ENCODE measurements around the gene MAPRE2. TPM values are rescaled to one million over a fixed set of nuclear protein-coding genes. Genes with fewer than 3 reads are reported as not detected.

The MAPRE2 gene
- total RNA-seq, 1 experiment from 2014 or later, result 31.4 TPM

DNA sequence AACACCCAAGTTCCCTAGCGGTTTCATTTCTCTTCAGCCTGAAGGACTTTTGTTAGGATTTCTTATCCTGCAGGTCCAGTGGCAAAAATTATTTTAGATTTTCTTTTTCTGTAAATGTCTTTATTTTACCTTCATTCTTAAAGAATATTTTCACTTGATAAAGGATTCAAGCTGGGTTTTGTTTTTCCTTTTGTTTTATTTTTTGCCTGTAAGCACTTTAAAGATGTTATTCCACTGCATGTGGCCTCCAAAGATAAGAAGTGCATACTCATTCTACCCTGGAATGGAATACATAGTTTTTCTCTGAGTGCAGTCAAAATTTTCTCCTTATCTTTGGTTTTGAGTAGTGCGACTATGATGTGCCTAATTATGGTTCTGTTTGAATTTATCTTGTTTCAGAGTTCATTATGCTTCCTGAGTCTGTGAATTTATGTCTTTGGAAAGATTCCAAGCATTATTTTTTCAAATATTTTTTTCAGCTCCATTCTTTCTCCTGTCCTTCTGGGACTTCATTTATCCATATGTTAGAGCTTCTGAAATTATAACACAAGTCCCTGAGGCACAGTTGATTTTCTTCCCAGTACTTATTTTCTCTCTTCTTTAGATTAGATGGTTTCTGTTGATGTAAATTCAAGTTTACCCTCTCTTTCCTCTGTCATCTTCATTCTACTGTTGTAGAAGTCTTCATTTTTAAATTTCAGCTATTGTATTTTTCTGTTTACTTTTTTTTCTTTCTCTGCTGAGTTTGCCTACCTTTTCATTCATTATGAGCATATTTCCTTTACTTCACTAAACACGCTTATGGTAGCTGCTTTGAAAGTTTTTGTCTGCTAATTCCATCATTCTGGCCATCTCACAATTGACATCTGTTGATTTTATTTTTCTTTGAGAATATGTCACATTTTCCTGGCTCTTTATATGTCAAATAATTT is 69.6 kb downstream of the MAPRE2 start:
- TF ChIP-seq, protein P1, sequence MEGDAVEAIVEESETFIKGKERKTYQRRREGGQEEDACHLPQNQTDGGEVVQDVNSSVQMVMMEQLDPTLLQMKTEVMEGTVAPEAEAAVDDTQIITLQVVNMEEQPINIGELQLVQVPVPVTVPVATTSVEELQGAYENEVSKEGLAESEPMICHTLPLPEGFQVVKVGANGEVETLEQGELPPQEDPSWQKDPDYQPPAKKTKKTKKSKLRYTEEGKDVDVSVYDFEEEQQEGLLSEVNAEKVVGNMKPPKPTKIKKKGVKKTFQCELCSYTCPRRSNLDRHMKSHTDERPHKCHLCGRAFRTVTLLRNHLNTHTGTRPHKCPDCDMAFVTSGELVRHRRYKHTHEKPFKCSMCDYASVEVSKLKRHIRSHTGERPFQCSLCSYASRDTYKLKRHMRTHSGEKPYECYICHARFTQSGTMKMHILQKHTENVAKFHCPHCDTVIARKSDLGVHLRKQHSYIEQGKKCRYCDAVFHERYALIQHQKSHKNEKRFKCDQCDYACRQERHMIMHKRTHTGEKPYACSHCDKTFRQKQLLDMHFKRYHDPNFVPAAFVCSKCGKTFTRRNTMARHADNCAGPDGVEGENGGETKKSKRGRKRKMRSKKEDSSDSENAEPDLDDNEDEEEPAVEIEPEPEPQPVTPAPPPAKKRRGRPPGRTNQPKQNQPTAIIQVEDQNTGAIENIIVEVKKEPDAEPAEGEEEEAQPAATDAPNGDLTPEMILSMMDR (IDR thresholded peaks at IDR 0.05; ENCODE audit: unreplicated experiment), result no peak
- intact Hi-C loops (cut with micrococcal nuclease; ENCODE audit: unreplicated experiment), result no loop called here
- no peaks in the 10 kb centered on the region for H3K9me3 Mint-ChIP-seq (ENCODE audit: low read depth, unreplicated experiment)
- CTCF ChIA-PET, result interaction anchor here (0.6 kb wide), 1 partner anchor 130 kb away, joined by 6 read pairs; no protein-coding TSS in a partner anchor
- no peak overlapping the region for H3K4me3 Mint-ChIP-seq (ENCODE audit: low read depth, unreplicated experiment)
- H3K36me3 Mint-ChIP-seq (ENCODE audit: insufficient read depth, unreplicated experiment), result no peaks in the 10 kb centered on the region
- no peak overlapping the region for H3K27ac Mint-ChIP-seq (ENCODE audit: unreplicated experiment)
- no peaks in the 10 kb centered on the region for H3K4me1 Mint-ChIP-seq (ENCODE audit: low read depth, unreplicated experiment)
- H3K27me3 Mint-ChIP-seq (ENCODE audit: unreplicated experiment), result no peaks in the 10 kb centered on the region
- no peak for DNase-seq
- BruUV-seq (replicated peaks), result no TSS peak

DNA sequence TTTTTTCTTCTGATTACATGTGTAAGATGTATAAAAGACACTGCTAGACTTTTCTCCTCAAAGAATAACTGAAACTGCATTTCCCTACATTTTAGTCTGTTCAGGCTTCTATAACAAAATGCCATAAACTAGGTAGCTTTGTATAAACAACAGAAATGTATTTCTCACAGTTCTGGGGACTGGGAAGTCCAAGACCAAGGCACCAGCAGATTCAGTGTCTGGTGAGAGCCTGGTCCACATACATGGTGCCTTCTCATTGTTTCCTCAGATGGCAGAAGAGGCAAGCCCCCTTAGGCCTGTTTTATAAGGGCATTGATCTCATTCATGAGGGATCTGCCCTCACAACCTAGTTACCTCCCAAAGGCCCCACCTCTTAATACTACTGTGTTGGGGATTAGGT is 71.5 kb downstream of the MAPRE2 start:
- Mint-ChIP-seq H3K36me3 (ENCODE audit: insufficient read depth, unreplicated experiment) (no peaks in the 10 kb centered on the region), H3K4me1 (ENCODE audit: low read depth, unreplicated experiment) (no peaks in the 10 kb centered on the region), H3K27ac (ENCODE audit: unreplicated experiment) (no peak overlapping the region), H3K4me3 (ENCODE audit: low read depth, unreplicated experiment) (no peak overlapping the region), H3K27me3 (ENCODE audit: unreplicated experiment) (no peaks in the 10 kb centered on the region), H3K9me3 (ENCODE audit: low read depth, unreplicated experiment) (no peaks in the 10 kb centered on the region)
- CTCF ChIA-PET, result no interaction called here
- DNase-seq, result no peak
- TF ChIP-seq, protein P1 (IDR thresholded peaks at IDR 0.05; ENCODE audit: unreplicated experiment), result no peak
- intact Hi-C loops (cut with micrococcal nuclease; ENCODE audit: unreplicated experiment), result no loop called here
- no TSS peak for BruUV-seq (replicated peaks)

DNA sequence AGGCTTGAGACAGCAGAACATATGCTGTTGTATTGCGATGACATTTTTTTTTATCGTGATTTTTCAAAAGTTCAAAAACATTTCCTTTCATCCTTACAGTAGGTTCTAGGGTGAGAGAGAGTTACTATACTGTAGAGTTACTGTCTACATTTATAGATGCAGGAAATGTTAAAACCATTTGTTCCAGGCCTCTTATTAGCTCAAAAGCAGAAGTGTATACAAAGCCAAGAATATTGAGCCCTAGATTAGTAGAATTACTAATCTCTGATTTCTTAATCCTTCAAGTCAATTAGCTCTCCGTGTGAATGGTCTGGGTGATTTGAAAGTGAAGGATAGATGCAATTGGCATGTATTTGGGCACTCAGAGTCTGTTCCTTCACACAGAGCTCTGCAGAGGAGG is 73.1 kb downstream of the MAPRE2 start:
- Mint-ChIP-seq H3K27ac (ENCODE audit: unreplicated experiment) (no peak overlapping the region), H3K4me3 (ENCODE audit: low read depth, unreplicated experiment) (no peak overlapping the region), H3K9me3 (ENCODE audit: low read depth, unreplicated experiment) (no peaks in the 10 kb centered on the region), H3K4me1 (ENCODE audit: low read depth, unreplicated experiment) (no peaks in the 10 kb centered on the region), H3K27me3 (ENCODE audit: unreplicated experiment) (no peaks in the 10 kb centered on the region), H3K36me3 (ENCODE audit: insufficient read depth, unreplicated experiment) (no peaks in the 10 kb centered on the region)
- DNase-seq, result no peak
- TF ChIP-seq, protein P1 (IDR thresholded peaks at IDR 0.05; ENCODE audit: unreplicated experiment), result no peak
- no TSS peak for BruUV-seq (replicated peaks)
- CTCF ChIA-PET, result no interaction called here
- intact Hi-C loops (cut with micrococcal nuclease; ENCODE audit: unreplicated experiment), result no loop called here

DNA sequence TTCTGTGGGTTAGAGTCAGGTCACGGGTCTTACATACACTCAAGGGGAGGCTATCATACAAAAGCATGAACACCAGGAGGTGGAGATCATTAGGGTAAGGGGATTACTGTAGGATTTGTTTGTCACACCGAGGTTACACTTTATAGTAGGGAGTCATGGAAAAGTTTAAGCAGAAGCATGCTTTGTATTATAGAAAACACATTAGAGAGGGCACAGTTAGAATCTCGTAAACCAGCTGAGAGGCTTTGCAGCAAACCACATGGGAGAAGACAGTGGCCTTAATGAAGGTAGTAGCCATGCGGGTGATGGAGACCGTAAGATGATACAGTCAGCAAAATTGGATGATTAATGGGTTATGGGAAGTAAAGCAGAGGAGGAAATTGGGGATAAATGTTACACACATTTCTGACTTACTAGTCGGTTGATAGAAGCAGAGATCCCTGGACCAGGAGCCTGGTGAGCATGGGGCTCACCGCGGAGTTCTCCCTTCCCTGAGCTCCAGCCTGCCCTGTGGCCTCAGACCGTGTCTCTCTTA is 75.6 kb downstream of the MAPRE2 start:
- Mint-ChIP-seq H3K4me1 (ENCODE audit: low read depth, unreplicated experiment) (no peaks in the 10 kb centered on the region), H3K9me3 (ENCODE audit: low read depth, unreplicated experiment) (no peaks in the 10 kb centered on the region), H3K27ac (ENCODE audit: unreplicated experiment) (no peak overlapping the region), H3K27me3 (ENCODE audit: unreplicated experiment) (no peaks in the 10 kb centered on the region), H3K4me3 (ENCODE audit: low read depth, unreplicated experiment) (no peak overlapping the region), H3K36me3 (ENCODE audit: insufficient read depth, unreplicated experiment) (no peaks in the 10 kb centered on the region)
- DNase-seq, result no peak
- no TSS peak for BruUV-seq (replicated peaks)
- intact Hi-C loops (cut with micrococcal nuclease; ENCODE audit: unreplicated experiment), result no loop called here
- CTCF ChIA-PET, result interaction anchor here (0.5 kb wide), 1 partner anchor 16 kb away, joined by 4 read pairs; no protein-coding TSS in a partner anchor
- TF ChIP-seq, protein P1 (IDR thresholded peaks at IDR 0.05; ENCODE audit: unreplicated experiment), result no peak

Data from Calu3 (cell line).